Germinal center (tissue), 1 donor: ENCODE data around the gene TPD52L1.
"Not testable (repeated sequence)": the region's sequence is repeated elsewhere in the genome, so short reads cannot be mapped to it uniquely, and the experiment has no call there.

Experiments used
- DNase-seq: peaks from one replicate; pipeline ENCODE4 v3.0.0; 2012; ENCODE audit warnings: mixed read lengths, low spot score

Gene TPD52L1

GRCh38 chr6:125153391-125154117 lies at the start of gene TPD52L1:
Gene TPD52L1 (plus strand): TSS chr6:125153773. CDS start chr6:125153952, 179 bp downstream.
- DNase-seq: peak; percentile 72

- no peak for DNase-seq
Observed at GRCh38 chr6:125104425-125104824, 49.1 kb upstream of the TPD52L1 start.

GRCh38 chr6:125107048-125107447 lies 46.5 kb upstream of the TPD52L1 start:
- DNase-seq: no peak

GRCh38 chr6:125107896-125108295 lies 45.7 kb upstream of the TPD52L1 start:
- no peak for DNase-seq

- DNase-seq: no peak
Observed at GRCh38 chr6:125110056-125110455, 43.5 kb upstream of the TPD52L1 start.

GRCh38 chr6:125111219-125111983 lies 42.2 kb upstream of the TPD52L1 start:
- no peak for DNase-seq

- no peak for DNase-seq
Observed at GRCh38 chr6:125112934-125113333, 40.6 kb upstream of the TPD52L1 start.

- DNase-seq: peak; percentile 10
Observed at GRCh38 chr6:125114248-125114858, 39.2 kb upstream of the TPD52L1 start.

GRCh38 chr6:125116170-125116569 lies 37.4 kb upstream of the TPD52L1 start:
- DNase-seq: no peak

GRCh38 chr6:125116710-125117109 lies 36.9 kb upstream of the TPD52L1 start:
- no peak for DNase-seq

- DNase-seq: no peak
Observed at GRCh38 chr6:125117818-125118217, 35.8 kb upstream of the TPD52L1 start.

GRCh38 chr6:125120054-125120590 lies 33.5 kb upstream of the TPD52L1 start:
- no peak for DNase-seq

- DNase-seq: no peak
Observed at GRCh38 chr6:125121894-125122293, 31.7 kb upstream of the TPD52L1 start.

GRCh38 chr6:125123051-125123450 lies 30.5 kb upstream of the TPD52L1 start:
- DNase-seq: no peak

- no peak for DNase-seq
Observed at GRCh38 chr6:125123468-125124048, 30.0 kb upstream of the TPD52L1 start.

GRCh38 chr6:125124049-125124669 lies 29.4 kb upstream of the TPD52L1 start:
- DNase-seq: no peak

GRCh38 chr6:125125856-125126255 lies 27.7 kb upstream of the TPD52L1 start:
- not testable (repeated sequence) for DNase-seq

GRCh38 chr6:125129354-125129753 lies 24.2 kb upstream of the TPD52L1 start:
- no peak for DNase-seq

- DNase-seq: no peak
Observed at GRCh38 chr6:125132058-125132457, 21.5 kb upstream of the TPD52L1 start.

GRCh38 chr6:125136378-125136777 lies 17.2 kb upstream of the TPD52L1 start:
- DNase-seq: no peak

- DNase-seq: no peak
Observed at GRCh38 chr6:125138083-125138482, 15.5 kb upstream of the TPD52L1 start.

- DNase-seq: no peak
Observed at GRCh38 chr6:125140808-125141207, 12.8 kb upstream of the TPD52L1 start.
